Measurements from ENCODE around the gene LGR5.

DNA sequence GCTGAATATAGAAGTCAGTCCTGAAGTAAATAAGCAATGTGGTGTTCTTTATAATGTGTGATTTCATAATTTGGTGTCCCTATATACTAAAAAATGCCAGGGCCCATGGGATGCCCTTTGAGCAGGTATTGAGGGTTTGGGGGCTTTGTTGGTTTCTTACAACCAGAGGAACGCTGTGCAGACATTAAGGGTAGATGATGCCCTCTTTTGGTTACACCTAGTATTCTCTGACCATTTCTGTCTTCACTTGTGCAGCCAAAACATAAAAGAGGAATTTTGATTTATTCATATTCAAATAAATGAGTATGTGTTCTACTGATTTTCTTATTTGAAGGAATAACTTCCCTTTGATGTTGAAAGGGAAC is 3.0 kb downstream of the LGR5 start:
- no peak for TF ChIP-seq CTCF (conservative IDR thresholded peaks at IDR 0.05 in 1 of 2, IDR thresholded peaks at IDR 0.05 in 1 of 2; ENCODE audit: extremely low read depth in 1 of 2, insufficient read depth in 1 of 2, low read depth in 1 of 2, low read length in 2 of 2)
- TF ChIP-seq EZH2 (IDR thresholded peaks at IDR 0.05; ENCODE audit: borderline replicate concordance, low read length) = no peak
